Calu3 (cell line): Measurements from ENCODE around the gene WTIP. TPM values are rescaled to one million over a fixed set of nuclear protein-coding genes. Genes with fewer than 3 reads are reported as not detected.
"Not testable (repeated sequence)": the region's sequence is repeated elsewhere in the genome, so short reads cannot be mapped to it uniquely, and the experiment has no call there.

Experiments
- BruUV-seq: library from RNA; stranded (reverse); fragments of 400-500 nt; replicated peaks from 2 replicates; lab custom pipeline; 2021; lab: Mats Ljungman, UMichigan
- CTCF ChIA-PET: fragments of 300-600 bp; sonication (Branson Sonifier 250); formaldehyde crosslinking; loops from one replicate; lab custom pipeline; 2022; ENCODE audit warnings: antibody characterized with exemption; lab: Charles Lee
- DNase-seq: peaks from one replicate; pipeline ENCODE4 v3.0.0; 2022
- H3K27ac Mint-ChIP-seq: one replicate; pipeline ENCODE4 v1.8.0; 2022; ENCODE audit warnings: mixed read lengths; ENCODE audit not compliant: unreplicated experiment
- H3K27me3 Mint-ChIP-seq: one replicate; pipeline ENCODE4 v1.8.0; 2022; ENCODE audit warnings: mixed read lengths; ENCODE audit not compliant: unreplicated experiment
- H3K36me3 Mint-ChIP-seq: one replicate; pipeline ENCODE4 v1.8.0; 2022; ENCODE audit warnings: mild to moderate bottlenecking, moderate library complexity, mixed read lengths; ENCODE audit not compliant: insufficient read depth, unreplicated experiment
- H3K4me1 Mint-ChIP-seq: one replicate; pipeline ENCODE4 v1.8.0; 2022; ENCODE audit warnings: mild to moderate bottlenecking, low read depth, mixed read lengths; ENCODE audit not compliant: unreplicated experiment
- H3K4me3 Mint-ChIP-seq: one replicate; pipeline ENCODE4 v1.8.0; 2022; ENCODE audit warnings: mild to moderate bottlenecking, low read depth, moderate library complexity, mixed read lengths; ENCODE audit not compliant: unreplicated experiment
- H3K9me3 Mint-ChIP-seq: one replicate; pipeline ENCODE4 v1.8.0; 2022; ENCODE audit warnings: low read depth, mixed read lengths; ENCODE audit not compliant: unreplicated experiment
- intact Hi-C: fragments of 100-400 bp; cut with micrococcal nuclease; formaldehyde crosslinking; loops from one replicate; pipeline ENCODE4 v1.10.0; 2022; ENCODE audit not compliant: unreplicated experiment
- total RNA-seq: library from RNA; stranded (reverse); gene quantifications from 2 replicates; pipeline ENCODE4 v1.2.3, GENCODE V29; 2022
- TF ChIP-seq, protein P1 (sequence below): fragments of 200-600 bp; IDR thresholded peaks from one replicate; pipeline ENCODE4 v1.8.0; 2022; ENCODE audit warnings: antibody characterized with exemption; ENCODE audit not compliant: unreplicated experiment

Gene WTIP
- total RNA-seq, 1 experiment from 2014 or later = 5.3 TPM

- no peak for DNase-seq
- H3K27me3 Mint-ChIP-seq = no peaks in the 10 kb centered on the region
- intact Hi-C loops = no loop called here
- H3K4me3 Mint-ChIP-seq = no peak overlapping the region
- BruUV-seq = no TSS peak
- H3K27ac Mint-ChIP-seq = no peak overlapping the region
- H3K9me3 Mint-ChIP-seq = no peaks in the 10 kb centered on the region
- H3K36me3 Mint-ChIP-seq = peaks cover 6% of the 10 kb centered on the region
- CTCF ChIA-PET = no interaction called here
- peaks cover 6% of the 10 kb centered on the region for H3K4me1 Mint-ChIP-seq
- TF ChIP-seq, protein P1, sequence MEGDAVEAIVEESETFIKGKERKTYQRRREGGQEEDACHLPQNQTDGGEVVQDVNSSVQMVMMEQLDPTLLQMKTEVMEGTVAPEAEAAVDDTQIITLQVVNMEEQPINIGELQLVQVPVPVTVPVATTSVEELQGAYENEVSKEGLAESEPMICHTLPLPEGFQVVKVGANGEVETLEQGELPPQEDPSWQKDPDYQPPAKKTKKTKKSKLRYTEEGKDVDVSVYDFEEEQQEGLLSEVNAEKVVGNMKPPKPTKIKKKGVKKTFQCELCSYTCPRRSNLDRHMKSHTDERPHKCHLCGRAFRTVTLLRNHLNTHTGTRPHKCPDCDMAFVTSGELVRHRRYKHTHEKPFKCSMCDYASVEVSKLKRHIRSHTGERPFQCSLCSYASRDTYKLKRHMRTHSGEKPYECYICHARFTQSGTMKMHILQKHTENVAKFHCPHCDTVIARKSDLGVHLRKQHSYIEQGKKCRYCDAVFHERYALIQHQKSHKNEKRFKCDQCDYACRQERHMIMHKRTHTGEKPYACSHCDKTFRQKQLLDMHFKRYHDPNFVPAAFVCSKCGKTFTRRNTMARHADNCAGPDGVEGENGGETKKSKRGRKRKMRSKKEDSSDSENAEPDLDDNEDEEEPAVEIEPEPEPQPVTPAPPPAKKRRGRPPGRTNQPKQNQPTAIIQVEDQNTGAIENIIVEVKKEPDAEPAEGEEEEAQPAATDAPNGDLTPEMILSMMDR = no peak
These were observed 24.4 kb downstream of the WTIP start for GRCh38 chr19:34506026-34506370.

DNA sequence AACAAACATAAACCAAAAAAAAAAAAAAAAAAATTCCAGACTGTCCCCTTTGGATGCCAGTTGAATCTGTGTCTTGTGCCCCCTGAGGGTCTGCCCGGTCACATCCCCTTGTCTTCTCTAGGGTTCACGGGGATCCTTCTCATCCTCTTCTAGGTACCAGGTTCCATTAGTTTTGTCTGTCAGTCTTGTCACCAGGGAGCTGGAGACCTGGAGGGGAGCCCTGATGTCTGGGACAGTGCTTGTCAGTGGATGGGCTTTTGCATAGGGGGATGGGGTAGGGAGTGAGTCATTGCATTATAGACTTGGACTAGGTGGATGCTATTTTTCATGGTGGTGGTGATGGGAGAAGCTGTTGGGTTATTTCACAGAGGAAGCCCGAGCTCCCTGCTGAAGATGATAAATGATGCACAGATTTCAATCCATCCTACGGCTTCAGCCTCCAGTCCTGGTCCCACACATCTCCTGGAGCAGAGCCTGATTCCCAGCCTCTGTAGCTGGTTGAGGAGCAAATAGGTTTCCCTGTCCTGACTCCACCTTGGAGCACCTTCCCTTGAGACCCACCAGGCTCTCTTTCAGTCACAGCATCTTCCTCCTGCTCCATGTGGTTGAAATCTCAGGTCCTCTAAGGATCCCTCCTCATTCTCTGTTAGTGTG is 26.0 kb downstream of the WTIP start:
- no peak for DNase-seq
- CTCF ChIA-PET = interaction anchor here (0.7 to 1.0 kb wide), 3 partner anchors 15 to 80 kb away, joined by 4 to 5 read pairs (median 4); no protein-coding TSS in a partner anchor
- H3K9me3 Mint-ChIP-seq = no peaks in the 10 kb centered on the region
- no peak overlapping the region for H3K4me3 Mint-ChIP-seq
- intact Hi-C loops = no loop called here
- H3K4me1 Mint-ChIP-seq = peaks cover 6% of the 10 kb centered on the region
- no peaks in the 10 kb centered on the region for H3K27me3 Mint-ChIP-seq
- H3K27ac Mint-ChIP-seq = no peak overlapping the region
- no TSS peak for BruUV-seq
- TF ChIP-seq, protein P1 = no peak
- no peaks in the 10 kb centered on the region for H3K36me3 Mint-ChIP-seq

DNA sequence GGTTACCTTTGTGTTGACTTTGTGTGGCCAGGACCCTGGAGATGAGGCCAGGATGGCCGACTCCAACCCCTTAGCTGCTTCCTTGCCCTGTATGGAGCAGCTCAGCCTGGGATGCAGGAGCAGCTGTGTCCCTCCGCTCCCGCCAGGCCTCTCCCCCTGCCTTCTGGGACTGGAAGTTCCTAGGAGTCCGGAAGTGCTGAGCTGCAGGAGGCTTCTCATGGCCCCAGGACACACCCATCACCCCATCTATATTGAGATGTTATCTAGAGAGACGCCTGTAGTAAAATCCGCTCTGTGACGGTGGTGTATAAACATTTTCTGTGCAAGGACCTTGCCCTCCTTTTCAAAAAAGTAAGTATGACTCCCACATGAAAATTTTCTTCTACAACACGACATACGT is 27.0 kb downstream of the WTIP start:
- CTCF ChIA-PET = no interaction called here
- Mint-ChIP-seq H3K9me3 (no peaks in the 10 kb centered on the region), H3K4me1 (no peaks in the 10 kb centered on the region), H3K36me3 (no peaks in the 10 kb centered on the region), H3K27me3 (no peaks in the 10 kb centered on the region), H3K4me3 (no peak overlapping the region), H3K27ac (no peak overlapping the region)
- intact Hi-C loops = no loop called here
- BruUV-seq = no TSS peak
- TF ChIP-seq, protein P1 = no peak
- no peak for DNase-seq

DNA sequence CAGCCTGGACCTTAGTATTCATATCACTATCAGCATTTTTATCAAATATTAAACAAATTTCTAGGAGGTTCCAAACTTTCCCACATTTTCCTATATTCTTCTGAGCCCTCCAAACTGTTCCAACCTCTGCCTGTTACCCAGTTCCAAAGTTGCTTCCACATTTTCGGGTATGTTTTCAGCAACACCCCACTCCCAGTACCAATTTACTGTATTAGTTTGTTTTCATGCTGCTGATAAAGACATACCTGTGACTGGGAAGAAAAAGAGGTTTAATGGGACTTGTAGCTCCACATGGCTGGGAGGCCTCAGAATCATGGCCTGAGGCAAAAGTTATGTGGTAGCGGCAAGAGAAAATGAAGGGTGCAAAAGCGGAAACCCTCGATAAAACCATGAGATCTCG is 29.3 kb downstream of the WTIP start:
- H3K4me3 Mint-ChIP-seq, H3K4me1 Mint-ChIP-seq, DNase-seq, BruUV-seq, intact Hi-C loops, CTCF ChIA-PET, H3K9me3 Mint-ChIP-seq, H3K27ac Mint-ChIP-seq, H3K36me3 Mint-ChIP-seq, H3K27me3 Mint-ChIP-seq: not testable (repeated sequence)

DNA sequence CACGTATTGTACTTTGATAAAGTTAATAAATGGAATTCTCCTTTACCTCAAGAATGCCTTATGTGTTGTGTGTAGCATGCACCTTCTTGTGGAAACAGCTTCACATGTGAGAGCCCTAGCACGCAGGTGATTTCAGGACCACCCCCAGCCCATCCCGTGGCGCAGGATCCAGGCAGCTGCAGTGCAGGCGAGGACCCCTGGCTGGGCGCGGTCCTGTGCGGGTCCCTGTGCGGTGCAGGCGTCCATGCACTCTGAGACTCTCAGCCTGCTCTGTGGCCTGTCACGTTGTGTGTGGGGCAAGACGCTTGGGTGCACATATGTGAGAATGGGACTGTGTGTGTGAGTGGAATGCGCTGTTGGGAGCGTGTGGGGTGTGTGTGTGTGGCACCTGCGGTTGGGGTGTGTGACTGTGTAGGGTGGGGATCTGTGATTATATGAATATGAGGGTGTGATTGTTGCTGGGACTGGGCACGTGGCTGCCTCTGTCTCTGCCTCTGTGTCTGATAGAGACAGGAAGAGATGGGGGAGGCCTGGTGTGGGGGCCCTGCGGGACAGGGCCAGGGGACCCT is 30.8 kb downstream of the WTIP start:
- no TSS peak for BruUV-seq
- intact Hi-C loops = no loop called here
- Mint-ChIP-seq H3K4me1 (no peaks in the 10 kb centered on the region), H3K36me3 (no peaks in the 10 kb centered on the region), H3K27ac (no peak overlapping the region), H3K9me3 (no peaks in the 10 kb centered on the region), H3K4me3 (no peak overlapping the region), H3K27me3 (no peaks in the 10 kb centered on the region)
- DNase-seq = no peak
- CTCF ChIA-PET = no interaction called here
- TF ChIP-seq, protein P1 = no peak
